BLaER1 treated with 17β-estradiol and CSF1 and Interleukin-3, amounts not matched to agents 10 nM and 100 nM (cell line): ENCODE measurements around the gene SEMA4B.
"Not testable (repeated sequence)": the region's sequence is repeated elsewhere in the genome, so short reads cannot be mapped to it uniquely, and the experiment has no call there.

Experiments
- H3K27ac ChIP-seq, 11 experiments: shearing (Covaris generic); formaldehyde crosslinking; 2 replicates each; pipeline ENCODE4 v1.8.1; 2022
- H3K27me3 ChIP-seq, 11 experiments: shearing (Covaris generic); formaldehyde crosslinking; 2 replicates each; pipeline ENCODE4 v1.8.1; 2022
- H3K36me3 ChIP-seq, 11 experiments: shearing (Covaris generic); formaldehyde crosslinking; 2 replicates each; pipeline ENCODE4 v1.8.1; 2022
- H3K4me1 ChIP-seq, 10 experiments: shearing (Covaris generic); formaldehyde crosslinking; 2 replicates each; pipeline ENCODE4 v1.8.1; 2022
- H3K4me2 ChIP-seq, 11 experiments: shearing (Covaris generic); formaldehyde crosslinking; 2 replicates each; pipeline ENCODE4 v1.8.1; 2022
- H3K4me3 ChIP-seq, 10 experiments: shearing (Covaris generic); formaldehyde crosslinking; 2 replicates each; pipeline ENCODE4 v1.8.1; 2022
- H3K9ac ChIP-seq, 11 experiments: shearing (Covaris generic); formaldehyde crosslinking; 2 replicates each; pipeline ENCODE4 v1.8.1; 2022
- H3K9me3 ChIP-seq, 11 experiments: shearing (Covaris generic); formaldehyde crosslinking; replicated peaks in 1 of 11; 2 replicates each; pipeline ENCODE4 v1.8.1; 2022
- H4K20me1 ChIP-seq, 11 experiments: shearing (Covaris generic); formaldehyde crosslinking; 2 replicates each; pipeline ENCODE4 v1.8.1; 2022
- Cebpa-rat ChIP-seq, 11 experiments: shearing (Covaris generic); IDR thresholded peaks; 2 replicates each; pipeline ENCODE4 v1.8.1; 2022

The SEMA4B gene

GRCh38 chr15:90177012-90177411 lies 24.1 kb upstream of the SEMA4B start:
- Histone ChIP-seq H4K20me1 (no peaks in the 10 kb centered on the region), H3K9ac (no peak overlapping the region), H3K4me1 (peaks cover 26 to 47% (median 41%) of the 10 kb centered on the region in 10 experiments), H3K36me3 (no peaks in the 10 kb centered on the region), H3K4me3 (no peak overlapping the region), H3K27ac (no peak overlapping the region), H3K9me3 (peaks cover 0 to 14% (median 0%) of the 10 kb centered on the region in 11 experiments; a peak in 4 of 22 replicates), H3K27me3 (no peaks in the 10 kb centered on the region), H3K4me2 (no peak overlapping the region)
- TF ChIP-seq Cebpa-rat (IDR thresholded peaks at IDR 0.05) = no peak

- Histone ChIP-seq H3K4me2 (peak overlapping the region; percentile 47 to 85 (median 73)), H3K9me3 (peaks cover 0 to 6% (median 0%) of the 10 kb centered on the region in 11 experiments; a peak in 1 of 22 replicates), H3K36me3 (no peaks in the 10 kb centered on the region), H3K4me3 (no peak overlapping the region), H3K27ac (peak overlapping the region in 5 of 11 experiments; percentile 12 to 50 (median 47); a peak in 9 of 22 replicates), H3K27me3 (no peaks in the 10 kb centered on the region), H3K9ac (0 out of 22 replicates have a peak overlapping the region, but pooled peaks of 2 of the 11 experiments have one; percentile 19 to 20), H3K4me1 (peaks cover 28 to 55% (median 50%) of the 10 kb centered on the region in 10 experiments), H4K20me1 (no peaks in the 10 kb centered on the region)
- TF ChIP-seq Cebpa-rat (IDR thresholded peaks at IDR 0.05) = no peak
Observed at GRCh38 chr15:90178468-90179435, 22.4 kb upstream of the SEMA4B start.

- no peaks in the 10 kb centered on the region for H3K27me3 ChIP-seq
- H3K36me3 ChIP-seq = no peaks in the 10 kb centered on the region
- H3K27ac ChIP-seq = no peak overlapping the region
- no peaks in the 10 kb centered on the region; a peak in 1 of 22 replicates for H4K20me1 ChIP-seq
- peak overlapping the region in 8 of 11 experiments; percentile 2 to 51 (median 22); a peak in 9 of 22 replicates for H3K4me2 ChIP-seq
- no peak overlapping the region for H3K4me3 ChIP-seq
- H3K9ac ChIP-seq = peak overlapping the region in 1 of 11 experiments; percentile 41; a peak in 1 of 22 replicates
- no peaks in the 10 kb centered on the region for H3K9me3 ChIP-seq
- no peak for TF ChIP-seq Cebpa-rat (IDR thresholded peaks at IDR 0.05)
- peaks cover 46 to 68% (median 62%) of the 10 kb centered on the region in 10 experiments for H3K4me1 ChIP-seq
Observed at GRCh38 chr15:90181776-90182175, 19.4 kb upstream of the SEMA4B start.

- Histone ChIP-seq H3K9ac (peak overlapping the region; percentile 75 to 85 (median 82); a peak in 20 of 22 replicates), H3K27me3 (no peaks in the 10 kb centered on the region), H3K27ac (peak overlapping the region; percentile 62 to 98 (median 86); a peak in 20 of 22 replicates), H4K20me1 (peaks cover 0 to 3% (median 0%) of the 10 kb centered on the region in 11 experiments; a peak in 2 of 22 replicates), H3K4me1 (peaks cover 57 to 78% (median 71%) of the 10 kb centered on the region in 10 experiments), H3K4me2 (peak overlapping the region; percentile 81 to 98 (median 94)), H3K9me3 (no peaks in the 10 kb centered on the region), H3K4me3 (peak overlapping the region; percentile 64 to 94 (median 79)), H3K36me3 (no peaks in the 10 kb centered on the region)
- no peak for TF ChIP-seq Cebpa-rat (IDR thresholded peaks at IDR 0.05)
Observed at GRCh38 chr15:90184119-90184785, 16.9 kb upstream of the SEMA4B start.

GRCh38 chr15:90184786-90185704 lies 16.1 kb upstream of the SEMA4B start:
- Histone ChIP-seq H3K4me1 (peaks cover 57 to 80% (median 73%) of the 10 kb centered on the region in 10 experiments), H3K9me3 (no peaks in the 10 kb centered on the region), H3K9ac (peak overlapping the region; percentile 75 to 85 (median 82)), H3K27ac (peak overlapping the region; percentile 62 to 98 (median 86)), H3K4me3 (peak overlapping the region; percentile 64 to 94 (median 79)), H3K27me3 (no peaks in the 10 kb centered on the region), H4K20me1 (peaks cover 0 to 11% (median 0%) of the 10 kb centered on the region in 11 experiments; a peak in 4 of 22 replicates), H3K4me2 (peak overlapping the region; percentile 81 to 98 (median 94)), H3K36me3 (no peaks in the 10 kb centered on the region)
- TF ChIP-seq Cebpa-rat (IDR thresholded peaks at IDR 0.05) = no peak

GRCh38 chr15:90187257-90187868 lies 13.8 kb upstream of the SEMA4B start:
- H3K27me3 ChIP-seq = no peaks in the 10 kb centered on the region
- H3K9ac ChIP-seq = peak overlapping the region in 10 of 11 experiments; percentile 7 to 61 (median 40); a peak in 14 of 22 replicates
- H3K36me3 ChIP-seq = no peaks in the 10 kb centered on the region
- peak overlapping the region in 3 of 10 experiments; percentile 2 to 94 (median 31); a peak in 1 of 20 replicates for H3K4me3 ChIP-seq
- no peak for TF ChIP-seq Cebpa-rat (IDR thresholded peaks at IDR 0.05)
- peaks cover 81 to 95% (median 87%) of the 10 kb centered on the region in 10 experiments for H3K4me1 ChIP-seq
- H3K4me2 ChIP-seq = peak overlapping the region; percentile 26 to 98 (median 94)
- no peaks in the 10 kb centered on the region for H3K9me3 ChIP-seq
- peak overlapping the region in 10 of 11 experiments; percentile 38 to 98 (median 92); a peak in 18 of 22 replicates for H3K27ac ChIP-seq
- peaks cover 0 to 33% (median 0%) of the 10 kb centered on the region in 11 experiments; a peak in 4 of 22 replicates for H4K20me1 ChIP-seq

- H3K4me2 ChIP-seq = peak overlapping the region; percentile 81 to 98 (median 94)
- H3K27ac ChIP-seq = peak overlapping the region; percentile 51 to 98 (median 90); a peak in 21 of 22 replicates
- H3K36me3 ChIP-seq, H3K9me3 ChIP-seq, H3K27me3 ChIP-seq: not testable (repeated sequence)
- peaks cover 88 to 100% (median 93%) of the 10 kb centered on the region in 10 experiments for H3K4me1 ChIP-seq
- H4K20me1 ChIP-seq = peaks cover 0 to 39% (median 0%) of the 10 kb centered on the region in 11 experiments; a peak in 4 of 22 replicates
- H3K9ac ChIP-seq = peak overlapping the region; percentile 16 to 90 (median 64); a peak in 19 of 22 replicates
- H3K4me3 ChIP-seq = peak overlapping the region in 5 of 10 experiments; percentile 6 to 40 (median 30); a peak in 5 of 20 replicates
Observed at GRCh38 chr15:90188065-90188464, 13.1 kb upstream of the SEMA4B start.
